ENCODE data around the gene DSCAML1.

GRCh38 chr11:117579161-117579560, 217.9 kb downstream of the DSCAML1 start:
- TF ChIP-seq CTCF (IDR thresholded peaks at IDR 0.05) (no peak), POLR2A (IDR thresholded peaks at IDR 0.05) (no peak)

All from uterus (tissue), 2 donors.